OCI-LY7 (cell line): ENCODE results near the gene CYP8B1. TPM values are rescaled to one million over a fixed set of nuclear protein-coding genes. Genes with fewer than 3 reads are reported as not detected.

Experiments
- Bru-seq: library from RNA; stranded (reverse); fragments of 400-500 nt; gene quantifications from one replicate; lab custom pipeline; 2021; lab: Mats Ljungman, UMichigan
- BruChase-seq, 2 experiments: library from RNA; stranded (reverse); fragments of 400-500 nt; gene quantifications; one replicate each; lab custom pipeline; 2021; lab: Mats Ljungman, UMichigan
- BruUV-seq: library from RNA; stranded (reverse); fragments of 400-500 nt; replicated peaks from 2 replicates; lab custom pipeline; 2021; lab: Mats Ljungman, UMichigan
- CTCF ChIA-PET: fragments of 300-600 bp; sonication (Branson Sonifier 250); formaldehyde crosslinking; loops from one replicate; lab custom pipeline; 2022; ENCODE audit warnings: antibody characterized with exemption; ENCODE audit not compliant: unreplicated experiment; lab: Charles Lee
- POLR2A ChIA-PET: fragments of 300-600 bp; sonication (Branson Sonifier 250); formaldehyde crosslinking; loops from one replicate; lab custom pipeline; 2022; ENCODE audit warnings: antibody characterized with exemption; lab: Charles Lee
- DNase-seq: peaks from one replicate; pipeline ENCODE4 v3.0.0-alpha.2; 2015; ENCODE audit warnings: low spot score
- H2AFZ ChIP-seq: fragments of 200-600 bp; sonication (generic), shearing (Covaris generic); 2 replicates; pipeline ENCODE4 v1.6.1; 2014; ENCODE audit warnings: mild to moderate bottlenecking, antibody characterized with exemption, low read length, moderate library complexity
- H3K27ac ChIP-seq: fragments of 200-600 bp; sonication (generic); 2 replicates; pipeline ENCODE4 v1.5.1; 2014; ENCODE audit warnings: mixed run types, low read depth, mild to moderate bottlenecking, moderate library complexity, low read length, inconsistent platforms; ENCODE audit not compliant: poor library complexity, severe bottlenecking
- H3K36me3 ChIP-seq: fragments of 200-600 bp; sonication (generic); 2 replicates; pipeline ENCODE4 v1.6.1; 2014; ENCODE audit warnings: mild to moderate bottlenecking, antibody characterized with exemption, low read length, moderate library complexity, mixed read lengths; ENCODE audit not compliant: insufficient read depth
- H3K4me1 ChIP-seq: fragments of 200-600 bp; sonication (generic); 2 replicates; pipeline ENCODE4 v1.5.1; 2014; ENCODE audit warnings: mild to moderate bottlenecking, low read length; ENCODE audit not compliant: insufficient read depth, poor library complexity, severe bottlenecking
- H3K4me2 ChIP-seq: fragments of 200-600 bp; sonication (generic); 2 replicates; pipeline ENCODE4 v1.6.1; 2014; ENCODE audit warnings: mild to moderate bottlenecking, low read length
- H3K4me3 ChIP-seq: fragments of 200-600 bp; sonication (generic); 2 replicates; pipeline ENCODE4 v1.5.1; 2014; ENCODE audit warnings: mild to moderate bottlenecking, low read depth, low read length; ENCODE audit not compliant: poor library complexity, severe bottlenecking
- H3K79me2 ChIP-seq: fragments of 200-600 bp; sonication (generic); 2 replicates; pipeline ENCODE4 v1.6.1; 2016; ENCODE audit warnings: low read depth, mild to moderate bottlenecking, low read length, moderate library complexity, mixed read lengths; ENCODE audit not compliant: insufficient read depth
- H3K9me2 ChIP-seq: fragments of 200-600 bp; sonication (generic); 2 replicates; pipeline ENCODE4 v1.6.1; 2016; ENCODE audit warnings: mild to moderate bottlenecking, low read length, mixed read lengths; ENCODE audit not compliant: insufficient read depth
- H3K9me3 ChIP-seq: fragments of 200-600 bp; sonication (generic); 2 replicates; pipeline ENCODE4 v1.6.1; 2014; ENCODE audit warnings: mild to moderate bottlenecking, mixed run types, low read length, mixed read lengths
- H4K20me1 ChIP-seq: fragments of 200-600 bp; sonication (generic); 2 replicates; pipeline ENCODE4 v1.6.1; 2014; ENCODE audit warnings: mild to moderate bottlenecking, antibody characterized with exemption, low read length, moderate library complexity, mixed read lengths; ENCODE audit not compliant: insufficient read depth
- CTCF ChIP-seq: fragments of 200-600 bp; sonication (generic); conservative IDR thresholded peaks from 2 replicates; pipeline ENCODE4 v1.5.1; 2014; ENCODE audit warnings: mild to moderate bottlenecking, antibody characterized with exemption, low read length, moderate library complexity, mixed read lengths
- EZH2phosphoT487 ChIP-seq: fragments of 200-600 bp; sonication (generic); IDR thresholded peaks from 2 replicates; pipeline ENCODE4 v1.6.1; 2018; ENCODE audit warnings: low read depth, borderline replicate concordance, mild to moderate bottlenecking, mixed run types, antibody characterized with exemption, low read length, moderate library complexity, mixed read lengths
- intact Hi-C: fragments of 100-400 bp; cut with micrococcal nuclease; formaldehyde crosslinking; loops from one replicate; pipeline ENCODE4 v1.10.0; 2022; ENCODE audit not compliant: unreplicated experiment
- long read RNA-seq: library from polyadenylated mRNA; stranded (forward); transcript quantifications from one replicate; pipeline ENCODE4 v2.0.0, GENCODE V29; 2022
- total RNA-seq, 2 experiments: library from RNA; depleted of rRNA in 1 of 2; stranded (reverse); fragments of >200 nt in 1 of 2; shearing (Covaris generic) in 1 of 2; gene quantifications; 2 replicates each; pipeline ENCODE4 v1.2.3, GENCODE V29; 2014 to 2022

CYP8B1 gene
- total RNA-seq (2014; rRNA removed; shearing (Covaris generic)) (not detected in 2 replicates), total RNA-seq (2022) (not detected in 2 replicates), Bru-seq, nascent RNA (not detected), BruChase-seq, experiment 1, labeled RNA remaining after a 6-hour chase (not detected), BruChase-seq, experiment 2, labeled RNA remaining after a 2-hour chase (not detected)
- long read RNA-seq, result 0 reads

GRCh38 chr3:42875325-42876151, at the start of gene CYP8B1:
CYP8B1 (minus strand) TSS chr3:42875879; CDS start chr3:42875816, 63 bp downstream.
- no peaks in the 10 kb centered on the region for H4K20me1 ChIP-seq
- no peaks in the 10 kb centered on the region for H3K9me3 ChIP-seq
- no peak within 1 kb of the TSS for H3K27ac ChIP-seq
- intact Hi-C loops, result no loop called here
- H3K36me3 ChIP-seq, result no peaks in the 10 kb centered on the region
- H3K79me2 ChIP-seq, result no peaks in the 10 kb centered on the region
- ChIA-PET POLR2A (interaction anchor here (0.7 kb wide), 1 partner anchor 80 kb away, joined by 3 read pairs; no protein-coding TSS in a partner anchor), CTCF (no interaction called here)
- no peaks in the 10 kb centered on the region for H3K9me2 ChIP-seq
- no peak within 1 kb of the TSS for H2AFZ ChIP-seq
- no TSS peak for BruUV-seq
- TF ChIP-seq CTCF (no peak), EZH2phosphoT487 (no peak)
- H3K4me2 ChIP-seq, result no peak within 1 kb of the TSS
- peaks cover 2% of the 10 kb centered on the region for H3K4me1 ChIP-seq
- H3K4me3 ChIP-seq, result no peak within 1 kb of the TSS
- no peak for DNase-seq

GRCh38 chr3:42923606-42924005, 47.9 kb upstream of the CYP8B1 start:
- TF ChIP-seq EZH2phosphoT487 (no peak), CTCF (no peak)
- Histone ChIP-seq H3K9me3 (no peaks in the 10 kb centered on the region), H3K4me2 (no peak overlapping the region), H4K20me1 (no peaks in the 10 kb centered on the region), H2AFZ (no peak overlapping the region), H3K4me3 (no peak overlapping the region), H3K4me1 (no peaks in the 10 kb centered on the region), H3K79me2 (no peaks in the 10 kb centered on the region), H3K36me3 (no peaks in the 10 kb centered on the region), H3K9me2 (no peaks in the 10 kb centered on the region), H3K27ac (no peak overlapping the region)
- no peak for DNase-seq
- BruUV-seq, result no TSS peak
- POLR2A ChIA-PET, result no interaction called here
- CTCF ChIA-PET, result no interaction called here
- intact Hi-C loops, result no loop called here
